CD4-positive, CD25-positive, alpha-beta regulatory T cell (primary cell): ENCODE data around the gene SEMA5A. TPM values are rescaled to one million over a fixed set of nuclear protein-coding genes. Genes with fewer than 3 reads are reported as not detected.

ENCODE experiments used
- ATAC-seq, 2 donors: fragments of 150-1000 bp; cut with Tn5 transposase; one replicate each; pipeline ENCODE4 v1.10.0; 2021; ENCODE audit warnings: low read depth in 2 of 2, moderate number of reproducible peaks in 2 of 2, moderate library complexity in 1 of 2
- DNase-seq, 3 donors: peaks; one replicate each; pipeline versions ENCODE4 v3.0.0 to v3.0.0-alpha.2; 2012 to 2022; ENCODE audit warnings: mixed read lengths in 1 of 3
- H3K27ac ChIP-seq: one replicate; pipeline ENCODE4 v1.7.0; 2013; ENCODE audit warnings: mild to moderate bottlenecking, low read length; ENCODE audit not compliant: insufficient read depth, poor library complexity, severe bottlenecking
- H3K27me3 ChIP-seq: one replicate; pipeline ENCODE4 v1.7.0; 2013; ENCODE audit warnings: low read length; ENCODE audit not compliant: control insufficient read depth, insufficient read depth
- H3K36me3 ChIP-seq: one replicate; pipeline ENCODE4 v1.7.0; 2013; ENCODE audit warnings: mild to moderate bottlenecking, low read length, moderate library complexity; ENCODE audit not compliant: control insufficient read depth, insufficient read depth
- H3K4me1 ChIP-seq: 2 replicates; pipeline ENCODE4 v1.7.0; 2013; ENCODE audit warnings: mild to moderate bottlenecking, low read length; ENCODE audit not compliant: insufficient read depth, control insufficient read depth, poor library complexity, severe bottlenecking
- H3K4me3 ChIP-seq: one replicate; pipeline ENCODE4 v1.7.0; 2013; ENCODE audit warnings: low read depth, mild to moderate bottlenecking, low read length, moderate library complexity
- H3K9me3 ChIP-seq, 2 experiments: 1 replicate in 1 of 2; 2 replicates in 1 of 2; pipeline ENCODE4 v1.7.0; 2013; ENCODE audit warnings: low read length in 2 of 2, mild to moderate bottlenecking in 1 of 2, moderate library complexity in 1 of 2; ENCODE audit not compliant: control insufficient read depth in 2 of 2
- H3K27ac Mint-ChIP-seq, 3 donors: one replicate each; pipeline ENCODE4 v1.8.0; 2020 to 2022; ENCODE audit warnings: mild to moderate bottlenecking in 3 of 3, mixed read lengths in 3 of 3, moderate library complexity in 2 of 3
- H3K27me3 Mint-ChIP-seq: one replicate; pipeline ENCODE4 v1.8.0; 2022; ENCODE audit warnings: mild to moderate bottlenecking, mixed read lengths
- H3K36me3 Mint-ChIP-seq: one replicate; pipeline ENCODE4 v1.8.0; 2020; ENCODE audit warnings: mixed read lengths
- H3K4me1 Mint-ChIP-seq, 4 donors: one replicate each; pipeline ENCODE4 v1.8.0; 2020 to 2022; ENCODE audit warnings: mixed read lengths in 4 of 4, mild to moderate bottlenecking in 1 of 4
- H3K4me3 Mint-ChIP-seq, 4 donors: one replicate each; pipeline ENCODE4 v1.8.0; 2020 to 2022; ENCODE audit warnings: mild to moderate bottlenecking in 4 of 4, mixed read lengths in 4 of 4, moderate library complexity in 3 of 4
- H3K9me3 Mint-ChIP-seq, 7 donors: one replicate each; pipeline ENCODE4 v1.8.0; 2020 to 2022; ENCODE audit warnings: mixed read lengths in 7 of 7, mild to moderate bottlenecking in 3 of 7, moderate library complexity in 2 of 7
- polyA plus RNA-seq, 4 donors: library from polyadenylated mRNA; unstranded; fragments of 300-500 nt; fragmentation: Illumina TruSeq; gene quantifications; one replicate each; pipeline ENCODE4 v1.2.3, GENCODE V29; 2021
- total RNA-seq: library from RNA; stranded (reverse); gene quantifications from one replicate; pipeline ENCODE4 v1.2.3, GENCODE V29; 2022

Gene SEMA5A
- total and polyA plus RNA-seq, 5 donors from 2014 or later, result 0.22 to 2.8 (median 0.31) TPM; not detected in 2

DNA sequence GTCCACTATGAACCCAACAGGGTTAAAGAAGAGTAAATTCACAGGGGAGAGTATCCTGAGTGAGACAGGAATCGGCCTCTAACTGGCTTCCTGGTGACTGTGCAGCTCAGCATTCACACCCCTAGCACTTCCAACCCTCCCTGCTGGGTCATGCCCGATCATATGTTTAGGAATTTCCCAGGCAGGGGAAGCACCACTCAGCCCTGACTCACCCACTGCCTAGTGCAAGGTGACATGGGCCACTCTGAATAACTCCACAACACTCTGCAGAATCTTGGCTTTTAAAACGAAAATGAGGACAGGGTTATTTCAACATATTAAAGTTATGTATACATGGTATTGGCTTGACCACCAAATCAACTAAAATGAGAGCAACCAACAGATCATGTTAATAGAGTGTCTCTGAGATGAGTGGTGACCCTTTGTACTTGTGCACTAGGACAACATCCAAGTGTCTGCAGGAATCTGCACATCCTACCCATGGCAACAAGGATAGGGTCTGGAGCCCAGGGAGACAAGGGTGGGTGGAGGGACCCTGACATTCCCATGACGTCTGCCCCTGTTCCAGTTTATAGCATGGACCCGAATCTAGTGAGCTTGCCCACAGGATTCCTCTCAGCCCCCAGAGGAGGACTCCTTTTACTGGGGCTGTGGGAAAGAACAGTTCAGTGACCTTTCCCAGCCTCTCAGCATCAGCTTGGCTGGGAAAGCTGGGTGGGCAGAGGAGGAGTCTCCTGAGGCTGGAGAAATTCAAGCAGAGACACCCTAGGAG is 485.8 kb downstream of the SEMA5A start:
- H3K27ac Mint-ChIP-seq, result no peak overlapping the region
- peaks cover 3 to 32% (median 8%) of the 10 kb centered on the region in 7 donors for H3K9me3 Mint-ChIP-seq

DNA sequence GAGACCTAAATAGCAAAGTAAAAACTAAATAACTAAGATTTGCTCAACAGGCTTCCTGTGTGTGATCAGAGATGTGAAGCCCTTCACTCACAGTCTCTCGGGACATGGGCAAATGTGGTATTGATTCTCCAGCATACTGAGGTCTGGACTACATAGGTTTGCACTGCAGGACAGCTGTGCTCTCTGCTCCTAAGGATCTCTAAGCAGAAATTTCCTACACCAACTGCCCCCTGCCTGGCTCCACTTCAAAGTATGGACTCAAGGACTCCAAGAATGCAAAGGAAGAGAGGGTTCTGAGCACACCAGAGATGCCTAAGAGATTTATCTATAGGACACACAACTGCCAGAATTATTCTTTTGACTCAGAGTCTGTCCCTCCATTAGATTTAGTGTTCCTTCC is 487.2 kb downstream of the SEMA5A start:
- Histone ChIP-seq H3K4me3 (no peak overlapping the region), H3K9me3 (peaks cover 0 to 6% of the 10 kb centered on the region in 2 experiments), H3K27ac (no peak overlapping the region), H3K27me3 (no peaks in the 10 kb centered on the region), H3K36me3 (no peaks in the 10 kb centered on the region), H3K4me1 (no peaks in the 10 kb centered on the region)
- Mint-ChIP-seq H3K4me1 (no peaks in the 10 kb centered on the region), H3K9me3 (peaks cover 4 to 23% (median 5%) of the 10 kb centered on the region in 7 donors), H3K27me3 (no peaks in the 10 kb centered on the region), H3K27ac (no peak overlapping the region), H3K4me3 (no peak overlapping the region), H3K36me3 (no peaks in the 10 kb centered on the region)
- ATAC-seq (no peak), DNase-seq (no peak)

More for the DNA sequence above, 485.8 kb downstream of the SEMA5A start:
- no peak overlapping the region for H3K4me3 Mint-ChIP-seq
- no peak for ATAC-seq
- no peaks in the 10 kb centered on the region for H3K36me3 Mint-ChIP-seq
- no peak overlapping the region for H3K4me3 ChIP-seq
- DNase-seq, result no peak
- H3K27me3 ChIP-seq, result no peaks in the 10 kb centered on the region
- H3K27me3 Mint-ChIP-seq, result no peaks in the 10 kb centered on the region
- peaks cover 0 to 6% of the 10 kb centered on the region in 2 experiments for H3K9me3 ChIP-seq
- H3K4me1 Mint-ChIP-seq, result no peaks in the 10 kb centered on the region
- H3K27ac ChIP-seq, result no peak overlapping the region
- no peaks in the 10 kb centered on the region for H3K36me3 ChIP-seq
- H3K4me1 ChIP-seq, result no peaks in the 10 kb centered on the region

DNA sequence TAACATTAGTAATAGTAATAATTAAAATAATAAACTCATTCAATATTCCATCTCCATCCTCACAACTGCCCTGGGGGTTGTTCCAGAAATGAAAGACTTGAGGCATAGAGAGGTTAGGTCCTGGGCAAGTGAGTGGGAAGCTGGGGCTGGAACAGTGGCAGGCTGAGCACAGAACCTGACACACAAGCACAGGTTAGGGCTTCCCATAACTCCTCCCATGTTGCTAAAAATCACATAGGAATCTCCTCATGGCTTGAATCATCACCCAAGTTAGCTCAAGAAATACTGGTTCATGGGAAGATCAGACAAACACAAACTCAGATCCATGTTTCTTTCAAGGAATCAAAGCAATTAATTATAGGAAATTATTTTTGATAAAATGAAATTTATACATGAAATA is 487.7 kb downstream of the SEMA5A start:
- H3K27me3 ChIP-seq, result no peaks in the 10 kb centered on the region
- no peaks in the 10 kb centered on the region for H3K4me1 ChIP-seq
- Mint-ChIP-seq H3K4me3 (no peak overlapping the region), H3K27me3 (no peaks in the 10 kb centered on the region), H3K4me1 (no peaks in the 10 kb centered on the region), H3K36me3 (no peaks in the 10 kb centered on the region), H3K9me3 (peaks cover 4 to 18% (median 5%) of the 10 kb centered on the region in 7 donors), H3K27ac (no peak overlapping the region)
- peaks cover 0 to 6% of the 10 kb centered on the region in 2 experiments for H3K9me3 ChIP-seq
- ATAC-seq (no peak), DNase-seq (no peak)
- no peaks in the 10 kb centered on the region for H3K36me3 ChIP-seq
- H3K27ac ChIP-seq, result no peak overlapping the region
- H3K4me3 ChIP-seq, result no peak overlapping the region

DNA sequence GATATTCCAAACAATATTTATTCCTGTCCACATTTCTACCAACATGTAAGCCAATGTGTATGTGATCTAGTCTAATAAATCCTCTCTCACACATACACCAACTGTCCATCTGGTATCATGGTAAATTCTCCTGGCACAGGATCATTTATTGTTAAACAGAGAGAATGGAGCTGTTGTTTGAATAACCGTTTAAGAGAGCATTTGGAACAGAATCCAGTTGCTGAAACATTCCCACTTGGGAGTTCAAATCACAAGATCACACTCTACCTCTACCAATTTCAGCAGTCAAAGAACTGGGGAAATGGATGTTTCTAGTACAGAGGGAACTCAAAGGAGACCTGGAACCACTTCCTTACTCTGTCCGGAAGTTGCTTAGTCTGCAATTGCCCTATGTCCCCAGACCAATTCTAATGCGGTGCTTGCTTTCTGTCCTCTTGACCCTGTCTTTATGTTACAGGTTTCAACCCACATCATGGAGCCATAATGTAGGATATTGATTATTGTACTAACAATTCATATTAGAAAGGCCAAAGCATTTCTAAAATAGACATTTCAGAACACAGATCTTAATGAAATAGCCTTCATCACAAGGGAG is 488.4 kb downstream of the SEMA5A start:
- no peaks in the 10 kb centered on the region for H3K4me1 ChIP-seq
- no peak overlapping the region for H3K4me3 Mint-ChIP-seq
- H3K36me3 Mint-ChIP-seq, result no peaks in the 10 kb centered on the region
- H3K4me3 ChIP-seq, result no peak overlapping the region
- no peak overlapping the region for H3K27ac ChIP-seq
- H3K9me3 Mint-ChIP-seq, result peaks cover 0 to 16% (median 5%) of the 10 kb centered on the region in 7 donors
- no peak for ATAC-seq
- no peak overlapping the region for H3K27ac Mint-ChIP-seq
- no peaks in the 10 kb centered on the region for H3K27me3 ChIP-seq
- H3K36me3 ChIP-seq, result no peaks in the 10 kb centered on the region
- no peaks in the 10 kb centered on the region for H3K27me3 Mint-ChIP-seq
- H3K9me3 ChIP-seq, result peaks cover 0 to 6% of the 10 kb centered on the region in 2 experiments
- no peaks in the 10 kb centered on the region for H3K4me1 Mint-ChIP-seq
- no peak for DNase-seq

DNA sequence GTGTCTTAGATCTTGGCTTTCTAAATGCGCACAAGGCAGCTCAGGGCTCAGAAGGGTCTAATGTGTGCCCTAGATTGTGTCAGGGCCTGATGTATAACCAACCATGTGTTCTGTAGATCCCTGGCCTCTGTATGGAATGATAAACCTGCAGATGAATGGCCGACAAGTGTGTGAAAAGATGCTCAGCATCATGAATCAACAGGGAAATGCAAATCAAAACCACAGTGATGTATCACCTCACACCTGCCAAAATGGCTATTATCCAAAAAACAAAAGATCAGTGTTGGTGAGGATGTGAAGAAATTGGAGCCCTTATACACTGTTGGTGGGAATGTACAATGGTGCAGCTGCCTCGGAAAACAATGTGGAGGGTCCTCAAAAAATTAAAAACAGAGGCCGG is 489.8 kb downstream of the SEMA5A start:
- H3K4me1 Mint-ChIP-seq, result no peaks in the 10 kb centered on the region
- no peak overlapping the region for H3K27ac ChIP-seq

DNA sequence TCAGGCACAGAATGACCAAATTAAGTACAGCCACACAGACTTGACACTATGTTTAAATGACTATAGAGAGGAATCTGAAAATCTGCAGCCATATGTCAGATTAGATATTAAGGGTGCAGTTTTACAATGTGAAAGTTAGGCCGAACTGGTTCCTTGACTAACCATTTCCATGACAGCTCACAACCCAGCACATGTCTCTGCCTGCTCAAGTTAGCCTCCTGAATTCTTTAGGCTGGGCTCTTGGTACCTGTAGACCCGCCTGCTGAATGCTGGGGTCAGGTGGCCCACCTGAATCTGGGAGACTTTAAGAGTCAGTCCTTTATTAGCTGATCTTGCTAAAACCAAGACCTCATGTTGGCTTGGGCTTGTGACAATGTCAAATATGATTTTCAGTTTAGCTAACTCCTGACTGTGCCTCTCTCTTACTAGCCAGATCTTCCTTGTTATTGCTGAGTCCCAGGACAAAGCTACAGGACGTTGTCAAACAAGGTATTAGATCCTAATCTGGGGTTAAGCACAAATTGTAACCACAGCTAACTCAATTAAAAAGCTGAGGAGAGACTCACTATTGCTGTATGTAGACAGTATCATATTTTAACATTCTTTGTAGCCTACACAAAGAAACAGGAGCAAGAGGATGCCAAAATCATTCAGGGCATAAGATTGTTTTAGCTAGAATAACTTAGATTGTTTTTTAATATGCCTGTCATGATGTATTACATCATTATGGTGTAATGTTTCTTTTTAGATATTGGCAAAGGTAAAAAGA is 490.9 kb downstream of the SEMA5A start:
- ATAC-seq (no peak), DNase-seq (no peak)
- Histone ChIP-seq H3K4me3 (no peak overlapping the region), H3K9me3 (no peaks in the 10 kb centered on the region), H3K27me3 (no peaks in the 10 kb centered on the region), H3K36me3 (no peaks in the 10 kb centered on the region), H3K4me1 (no peaks in the 10 kb centered on the region), H3K27ac (no peak overlapping the region)
- Mint-ChIP-seq H3K4me1 (no peaks in the 10 kb centered on the region), H3K27ac (no peak overlapping the region), H3K9me3 (peaks cover 0 to 13% (median 6%) of the 10 kb centered on the region in 7 donors), H3K36me3 (no peaks in the 10 kb centered on the region), H3K4me3 (no peak overlapping the region), H3K27me3 (no peaks in the 10 kb centered on the region)

More for the DNA sequence above, 489.8 kb downstream of the SEMA5A start:
- Mint-ChIP-seq H3K9me3 (peaks cover 0 to 11% (median 5%) of the 10 kb centered on the region in 7 donors), H3K27ac (no peak overlapping the region), H3K36me3 (no peaks in the 10 kb centered on the region), H3K27me3 (no peaks in the 10 kb centered on the region), H3K4me3 (no peak overlapping the region)
- DNase-seq (no peak), ATAC-seq (no peak)
- H3K9me3 ChIP-seq, result no peaks in the 10 kb centered on the region
- no peaks in the 10 kb centered on the region for H3K4me1 ChIP-seq
- no peak overlapping the region for H3K4me3 ChIP-seq
- no peaks in the 10 kb centered on the region for H3K36me3 ChIP-seq
- no peaks in the 10 kb centered on the region for H3K27me3 ChIP-seq

DNA sequence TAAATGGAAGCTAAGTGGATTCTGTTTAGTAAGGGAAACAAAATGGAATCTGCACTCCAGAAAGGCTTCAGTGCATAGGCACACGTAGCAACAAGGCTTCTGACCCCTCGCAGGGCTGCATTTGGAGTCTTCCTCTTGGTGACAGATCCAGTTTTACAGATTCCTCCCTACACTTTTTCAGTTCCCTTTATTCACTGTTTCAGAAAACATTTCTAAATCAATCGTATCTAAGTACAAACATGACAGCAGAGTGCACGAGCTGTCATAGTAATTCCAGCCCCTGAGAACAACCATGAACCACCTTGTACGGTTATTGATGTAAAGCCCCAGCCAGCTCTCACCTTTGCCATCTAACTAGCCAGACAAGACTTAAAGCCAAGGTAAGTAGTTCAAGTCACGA is 491.6 kb downstream of the SEMA5A start:
- Histone ChIP-seq H3K27me3 (no peaks in the 10 kb centered on the region), H3K27ac (no peak overlapping the region), H3K4me1 (no peaks in the 10 kb centered on the region), H3K4me3 (no peak overlapping the region), H3K36me3 (no peaks in the 10 kb centered on the region), H3K9me3 (no peaks in the 10 kb centered on the region)
- ATAC-seq (no peak), DNase-seq (no peak)
- no peaks in the 10 kb centered on the region for H3K27me3 Mint-ChIP-seq
- no peak overlapping the region for H3K4me3 Mint-ChIP-seq
- H3K27ac Mint-ChIP-seq, result no peak overlapping the region
- no peaks in the 10 kb centered on the region for H3K36me3 Mint-ChIP-seq
- H3K4me1 Mint-ChIP-seq, result no peaks in the 10 kb centered on the region
- peaks cover 0 to 17% (median 6%) of the 10 kb centered on the region in 7 donors for H3K9me3 Mint-ChIP-seq
